ENCODE data around the gene LSS.

LSS gene

GRCh38 chr21:46138383-46138970 lies 90.1 kb downstream of the LSS start:
- DNase-seq (ENCODE audit: low read depth, low spot score): no peak

Data from activated naive CD8-positive, alpha-beta T cell treated with anti-CD3 and anti-CD28 coated beads, Interleukin-2, amount 50 U/mL, for 16 hours (primary cell).